Renal cortical epithelial cell (primary cell): ENCODE results near the gene OGG1. TPM values are rescaled to one million over a fixed set of nuclear protein-coding genes. Genes with fewer than 3 reads are reported as not detected.
A peak's percentile ranks its signal among the peaks of the same experiment; 100 is the strongest.
"Not testable (repeated sequence)": the region's sequence is repeated elsewhere in the genome, so short reads cannot be mapped to it uniquely, and the experiment has no call there.

Experiments used
- DNase-seq: peaks from one replicate; pipeline ENCODE4 v3.0.0-alpha.2; 2011; ENCODE audit warnings: low read depth
- total RNA-seq: library from RNA; depleted of rRNA; stranded (reverse); fragments of >200 nt; gene quantifications from 2 replicates; pipeline ENCODE4 v1.2.3, GENCODE V29; 2014

OGG1 gene
- total RNA-seq, 1 donor from 2014 or later: 11.9 TPM

- no peak for DNase-seq
Observed at GRCh38 chr3:9765865-9766264, 16.1 kb downstream of the OGG1 start.

- no peak for DNase-seq
Observed at GRCh38 chr3:9767418-9767817, 17.7 kb downstream of the OGG1 start.

DNA sequence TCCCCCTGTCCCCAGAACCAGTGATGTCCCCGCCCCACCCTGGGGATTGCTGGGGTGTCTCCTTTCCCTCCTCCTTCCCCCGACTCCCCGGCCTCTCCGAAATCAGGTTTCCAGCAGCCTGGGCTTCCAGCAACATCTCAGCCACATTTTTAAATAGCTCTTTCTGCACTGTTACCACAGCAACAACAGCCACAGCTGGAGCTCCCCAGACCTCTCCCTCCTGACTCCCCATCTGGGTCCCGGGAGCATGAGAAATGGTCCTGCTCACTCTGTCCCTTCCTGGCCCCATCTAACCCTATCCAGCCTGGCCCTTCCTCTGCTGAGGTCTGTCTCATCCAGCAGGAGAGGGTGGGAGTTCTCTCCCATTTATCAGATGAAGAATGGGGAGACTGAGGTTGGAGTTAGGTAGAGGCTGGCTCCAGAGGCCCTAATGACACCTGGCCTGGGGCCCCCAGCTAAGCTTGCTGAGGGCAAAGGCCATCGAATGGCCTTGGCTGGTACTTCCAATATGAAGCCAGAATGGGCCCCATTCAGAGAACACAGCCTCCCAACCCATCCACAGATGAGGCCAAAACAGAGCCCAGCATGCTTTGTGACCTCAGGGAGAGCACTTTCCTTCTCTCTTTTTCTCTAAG, 18.5 kb downstream of the OGG1 start:
- no peak for DNase-seq

DNA sequence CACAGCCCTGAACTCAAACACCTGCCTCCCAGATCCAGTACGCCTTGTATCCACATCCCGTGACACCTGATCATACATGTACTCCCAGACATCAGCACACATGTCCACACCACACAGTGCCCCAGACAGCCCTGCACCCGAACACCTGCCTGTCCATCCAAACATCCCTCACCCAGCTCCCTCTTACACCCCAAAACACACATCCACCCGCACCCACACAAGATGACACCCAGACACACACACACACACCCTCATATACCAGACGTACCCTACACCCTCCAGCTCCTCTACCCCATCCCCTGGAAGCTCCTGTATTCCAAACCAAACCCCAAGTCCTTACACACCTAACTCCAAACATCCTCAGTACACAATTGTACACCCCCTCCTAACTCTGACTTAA, 19.3 kb downstream of the OGG1 start:
- no peak for DNase-seq

DNA sequence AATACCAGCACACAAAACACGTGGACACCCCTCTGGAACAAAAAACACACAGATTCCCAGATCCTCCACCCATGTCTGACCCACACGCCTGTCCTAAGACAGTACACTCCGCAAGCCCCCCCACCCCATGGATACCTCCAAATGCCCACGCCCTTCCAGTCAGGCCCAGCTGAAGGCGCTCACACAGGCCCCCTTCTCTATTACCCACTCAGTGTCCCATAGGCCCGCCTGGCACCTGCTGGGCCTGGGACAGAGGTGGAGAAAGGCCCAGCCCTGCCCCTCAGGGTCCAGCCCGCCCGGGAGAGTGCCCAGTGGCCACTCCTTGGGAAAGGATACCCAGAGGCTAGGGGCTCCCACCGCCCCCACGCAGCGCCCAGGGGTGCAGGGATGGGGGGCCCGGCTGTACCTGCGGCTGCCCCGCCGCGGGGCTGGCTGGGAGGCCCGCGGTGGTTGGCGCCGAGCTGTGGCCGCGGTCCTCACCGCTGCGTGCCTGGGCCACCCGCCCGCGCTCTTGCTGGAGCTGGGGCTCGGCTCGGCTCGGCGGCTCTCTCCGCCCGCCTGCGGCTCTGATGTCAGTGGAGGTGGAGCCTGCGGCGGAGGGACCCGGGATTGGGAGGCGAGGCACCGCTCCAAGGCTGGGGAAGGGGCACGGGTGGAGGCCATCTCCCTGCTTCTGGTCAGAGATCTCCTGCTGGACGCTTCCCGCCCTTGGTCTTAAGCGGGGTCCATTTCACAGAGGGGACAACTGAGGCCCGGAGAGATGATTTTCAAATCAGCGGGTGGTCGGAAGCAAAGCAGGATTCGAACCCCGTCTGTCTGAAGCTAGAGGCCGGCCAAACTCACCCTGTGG, 19.9 kb downstream of the OGG1 start, which contains the start of gene CAMK1:
Gene CAMK1 (minus strand): TSS at position 522 of the 850 bp plus-strand sequence. CDS start 2,198 bp downstream, outside the sequence.
- DNase-seq: no peak

GRCh38 chr3:9770276-9770812, 20.6 kb downstream of the OGG1 start:
- no peak for DNase-seq

GRCh38 chr3:9771007-9771406, 21.3 kb downstream of the OGG1 start:
- DNase-seq: not testable (repeated sequence)

- DNase-seq: no peak
Observed at GRCh38 chr3:9776896-9777693, 27.3 kb downstream of the OGG1 start.

- no peak for DNase-seq
Observed at GRCh38 chr3:9777694-9778021, 27.9 kb downstream of the OGG1 start.

GRCh38 chr3:9778143-9779074, 28.7 kb downstream of the OGG1 start:
- DNase-seq: peak; percentile 66

- DNase-seq: no peak
Observed at GRCh38 chr3:9779075-9779593, 29.4 kb downstream of the OGG1 start.

DNA sequence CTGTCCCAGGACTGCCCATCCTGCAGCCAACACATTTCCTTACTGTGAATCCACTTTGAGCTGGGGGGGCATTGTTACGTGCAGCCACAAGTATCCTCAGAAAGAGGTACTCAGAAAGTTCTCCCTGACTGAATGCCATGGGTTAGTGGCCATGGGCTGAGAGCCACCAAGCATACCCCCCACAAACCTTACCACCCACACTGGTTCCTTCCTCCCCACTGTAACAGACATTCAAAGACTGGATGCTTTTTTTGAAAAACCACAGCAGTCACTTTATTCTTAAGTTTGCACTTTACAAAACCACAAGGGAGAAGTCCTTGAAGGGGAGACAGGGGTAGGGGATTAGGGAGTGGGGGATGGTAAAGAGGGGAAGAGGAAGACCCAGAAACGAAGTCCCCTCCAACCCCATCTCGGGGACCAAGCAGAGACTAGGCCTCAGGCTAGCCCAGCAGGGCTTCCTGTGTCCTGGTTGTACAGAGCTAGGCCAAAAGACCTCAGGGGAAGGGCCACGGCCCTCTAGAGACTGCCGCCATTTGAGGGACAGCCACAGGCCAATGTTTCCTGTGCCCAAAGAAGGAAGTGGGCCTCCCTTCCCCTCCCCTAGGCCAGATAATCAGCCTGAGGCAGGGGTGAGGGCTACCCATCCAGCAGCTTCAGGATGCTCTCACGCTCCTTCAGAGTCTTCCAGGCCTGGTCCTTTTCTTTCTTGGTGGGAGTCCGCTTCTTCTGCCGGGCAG, 30.1 kb downstream of the OGG1 start:
- DNase-seq: peak; percentile 10

- DNase-seq: peak; percentile 71
Observed at GRCh38 chr3:9780458-9780812, 30.7 kb downstream of the OGG1 start.

- no peak for DNase-seq
Observed at GRCh38 chr3:9780910-9781309, 31.2 kb downstream of the OGG1 start.

GRCh38 chr3:9781551-9781950, 31.8 kb downstream of the OGG1 start:
- no peak for DNase-seq

GRCh38 chr3:9781978-9782603, 32.3 kb downstream of the OGG1 start:
- no peak for DNase-seq

DNA sequence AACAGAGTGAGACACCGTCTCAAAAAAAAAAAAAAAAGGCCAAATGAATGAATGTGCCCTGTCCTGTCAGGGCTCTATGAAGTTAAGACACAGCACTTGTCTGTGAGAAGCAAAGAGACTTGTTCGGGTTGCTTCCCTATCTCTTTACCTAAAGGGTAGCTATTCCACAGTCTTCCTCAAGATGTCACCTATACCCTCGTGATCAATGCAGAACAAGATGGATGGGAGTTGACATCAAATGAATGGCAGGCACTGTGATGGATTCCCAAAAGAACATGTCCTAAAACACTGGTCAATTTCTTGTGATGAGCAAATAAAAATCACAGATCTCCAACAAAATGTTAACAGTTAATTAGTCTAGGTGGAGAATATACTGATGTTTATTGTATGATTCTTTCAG, 33.0 kb downstream of the OGG1 start:
- no peak for DNase-seq

GRCh38 chr3:9783954-9784353, 34.2 kb downstream of the OGG1 start:
- DNase-seq: no peak

DNA sequence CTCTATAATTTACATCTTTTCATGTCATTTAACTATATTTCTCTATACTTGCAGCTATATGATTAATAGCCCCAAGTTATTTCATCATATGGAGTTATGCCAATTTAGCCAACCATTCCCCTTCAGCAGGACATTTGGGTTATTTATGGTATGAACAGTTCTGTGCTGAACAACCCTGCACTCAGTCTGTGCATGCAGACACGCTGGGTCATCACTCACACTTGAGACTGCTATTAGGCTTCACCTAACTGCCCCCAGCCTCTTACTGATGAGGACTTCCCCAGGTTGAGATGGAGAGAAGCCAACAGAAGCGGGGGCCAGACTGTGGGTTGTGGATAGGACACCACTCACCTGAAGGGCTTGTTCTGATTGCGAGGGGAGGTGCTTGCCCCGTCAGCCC, 35.2 kb downstream of the OGG1 start:
- no peak for DNase-seq

- DNase-seq: no peak
Observed at GRCh38 chr3:9785602-9786001, 35.9 kb downstream of the OGG1 start.
